ENCODE measurements around the gene FNIP1. TPM values are rescaled to one million over a fixed set of nuclear protein-coding genes. Genes with fewer than 3 reads are reported as not detected.

Gene FNIP1
- total and polyA plus RNA-seq, 2 donors from 2014 or later = 2.9 to 31.1 TPM

DNA sequence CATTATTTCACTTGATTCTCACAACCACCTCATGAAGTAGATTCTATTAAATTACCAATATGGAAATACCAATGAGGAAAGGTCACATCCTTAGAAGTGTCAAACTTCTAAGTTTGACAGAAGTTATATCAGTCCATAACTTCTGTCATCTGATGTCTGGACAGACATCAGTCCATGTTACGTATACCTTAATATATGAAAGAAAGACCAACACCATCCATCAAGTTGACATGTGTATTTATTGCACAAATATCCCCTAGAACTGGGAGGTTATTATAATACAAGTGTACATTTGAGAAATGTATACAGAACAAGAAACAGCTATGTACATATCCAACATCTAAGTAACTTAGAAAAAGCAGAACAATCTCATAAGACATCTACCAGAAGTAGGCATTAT lies 155.3 kb downstream of the FNIP1 start:
- no peak for FAIRE-seq
- DNase-seq = no peak
- Histone ChIP-seq H3K9me3 (ENCODE audit: control insufficient read depth in 2 of 3, insufficient read depth in 1 of 3, low read length in 3 of 3) (no peaks in the 10 kb centered on the region), H3K4me1 (ENCODE audit: control insufficient read depth in 2 of 3, insufficient read depth in 2 of 3, low read depth in 1 of 3, low read length in 3 of 3) (no peaks in the 10 kb centered on the region), H3K9ac (ENCODE audit: low read length in 3 of 3) (no peak overlapping the region), H3K36me3 (ENCODE audit: control insufficient read depth in 2 of 3, insufficient read depth in 3 of 3, low read length in 3 of 3) (peaks cover 0 to 9% (median 0%) of the 10 kb centered on the region in 3 donors), H3K4me3 (ENCODE audit: low read length in 3 of 3) (no peak overlapping the region), H3K27ac (ENCODE audit: low read depth in 2 of 2, low read length in 2 of 2) (no peak overlapping the region), H3K27me3 (ENCODE audit: control insufficient read depth, insufficient read depth, low read length) (no peaks in the 10 kb centered on the region)
- intact Hi-C loops (cut with DNase I) = no loop called here
- TF ChIP-seq, protein P1, sequence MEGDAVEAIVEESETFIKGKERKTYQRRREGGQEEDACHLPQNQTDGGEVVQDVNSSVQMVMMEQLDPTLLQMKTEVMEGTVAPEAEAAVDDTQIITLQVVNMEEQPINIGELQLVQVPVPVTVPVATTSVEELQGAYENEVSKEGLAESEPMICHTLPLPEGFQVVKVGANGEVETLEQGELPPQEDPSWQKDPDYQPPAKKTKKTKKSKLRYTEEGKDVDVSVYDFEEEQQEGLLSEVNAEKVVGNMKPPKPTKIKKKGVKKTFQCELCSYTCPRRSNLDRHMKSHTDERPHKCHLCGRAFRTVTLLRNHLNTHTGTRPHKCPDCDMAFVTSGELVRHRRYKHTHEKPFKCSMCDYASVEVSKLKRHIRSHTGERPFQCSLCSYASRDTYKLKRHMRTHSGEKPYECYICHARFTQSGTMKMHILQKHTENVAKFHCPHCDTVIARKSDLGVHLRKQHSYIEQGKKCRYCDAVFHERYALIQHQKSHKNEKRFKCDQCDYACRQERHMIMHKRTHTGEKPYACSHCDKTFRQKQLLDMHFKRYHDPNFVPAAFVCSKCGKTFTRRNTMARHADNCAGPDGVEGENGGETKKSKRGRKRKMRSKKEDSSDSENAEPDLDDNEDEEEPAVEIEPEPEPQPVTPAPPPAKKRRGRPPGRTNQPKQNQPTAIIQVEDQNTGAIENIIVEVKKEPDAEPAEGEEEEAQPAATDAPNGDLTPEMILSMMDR (IDR thresholded peaks at IDR 0.05; ENCODE audit: borderline replicate concordance, extremely low read depth, insufficient read depth) = no peak

DNA sequence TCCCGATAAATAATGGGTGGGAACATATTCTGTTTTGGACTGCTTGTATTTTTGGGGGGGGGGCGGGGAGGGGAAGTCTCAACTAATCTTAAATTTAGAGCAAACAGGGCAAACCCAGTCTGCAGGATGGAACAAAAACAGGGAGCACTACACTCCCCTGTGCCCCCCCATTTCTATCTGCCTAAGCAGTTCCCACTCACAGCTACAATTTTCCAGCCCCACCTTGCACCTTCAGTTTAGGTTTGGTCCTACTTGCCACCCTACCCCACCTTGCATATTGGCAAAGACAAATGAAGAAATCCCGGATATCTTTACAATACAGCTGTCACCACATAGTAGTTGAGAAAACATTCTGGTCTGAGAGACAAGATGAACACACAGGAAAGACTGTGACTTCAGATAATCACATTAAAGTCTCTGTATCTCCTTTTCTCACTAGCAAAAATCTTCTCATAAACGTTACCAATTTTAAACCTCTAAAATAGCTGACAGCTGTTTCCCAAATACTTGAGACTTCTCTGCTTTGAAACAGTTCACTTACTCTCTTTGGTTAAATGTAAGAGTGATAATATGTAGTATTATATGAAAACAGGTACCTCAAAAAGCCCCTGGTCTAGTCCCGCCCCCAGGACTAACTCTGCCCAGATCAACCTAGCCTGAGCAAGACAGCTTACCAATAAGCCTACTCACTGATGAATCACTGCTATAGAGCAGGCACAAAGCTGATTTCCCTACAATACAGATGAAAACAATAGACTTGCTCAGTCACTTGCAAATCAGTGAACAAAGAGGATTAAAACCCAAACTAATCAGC lies 156.6 kb downstream of the FNIP1 start:
- DNase-seq (no peak), FAIRE-seq (no peak)
- H3K9me3 ChIP-seq (ENCODE audit: control insufficient read depth in 2 of 3, insufficient read depth in 1 of 3, low read length in 3 of 3) = no peaks in the 10 kb centered on the region
- H3K9ac ChIP-seq (ENCODE audit: low read length in 3 of 3) = no peak overlapping the region
- peaks cover 0 to 8% (median 0%) of the 10 kb centered on the region in 3 donors for H3K36me3 ChIP-seq (ENCODE audit: control insufficient read depth in 2 of 3, insufficient read depth in 3 of 3, low read length in 3 of 3)
- H3K4me3 ChIP-seq (ENCODE audit: low read length in 3 of 3) = no peak overlapping the region
- TF ChIP-seq, protein P1 (IDR thresholded peaks at IDR 0.05; ENCODE audit: borderline replicate concordance, extremely low read depth, insufficient read depth) = no peak
- intact Hi-C loops (cut with DNase I) = no loop called here
- H3K27ac ChIP-seq (ENCODE audit: low read depth in 2 of 2, low read length in 2 of 2) = no peak overlapping the region
- no peaks in the 10 kb centered on the region for H3K27me3 ChIP-seq (ENCODE audit: control insufficient read depth, insufficient read depth, low read length)
- peaks cover 0 to 6% (median 0%) of the 10 kb centered on the region in 3 donors for H3K4me1 ChIP-seq (ENCODE audit: control insufficient read depth in 2 of 3, insufficient read depth in 2 of 3, low read depth in 1 of 3, low read length in 3 of 3)

DNA sequence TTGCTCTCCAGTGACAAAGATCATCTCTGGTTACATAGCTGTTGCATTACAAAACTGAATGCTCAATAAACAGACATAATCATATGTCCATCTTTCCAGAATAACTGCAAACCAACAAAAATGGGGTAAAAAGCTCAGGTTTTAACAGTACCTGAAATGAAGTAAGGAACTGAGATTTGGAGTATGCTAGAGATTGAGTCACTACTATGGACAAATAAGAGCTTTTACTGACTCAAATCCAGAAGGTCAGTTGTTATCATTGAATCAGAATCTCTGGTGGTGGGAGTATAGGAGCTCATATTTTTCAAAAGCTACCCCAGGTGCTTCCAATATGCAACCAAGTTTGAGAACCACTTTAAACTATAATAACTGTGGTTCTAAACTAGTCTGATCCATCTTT lies 157.7 kb downstream of the FNIP1 start:
- TF ChIP-seq, protein P1 (IDR thresholded peaks at IDR 0.05; ENCODE audit: borderline replicate concordance, extremely low read depth, insufficient read depth) = no peak
- intact Hi-C loops (cut with DNase I) = no loop called here

More for the DNA sequence above, 157.7 kb downstream of the FNIP1 start:
- Histone ChIP-seq H3K27me3 (ENCODE audit: control insufficient read depth, insufficient read depth, low read length) (no peaks in the 10 kb centered on the region), H3K9ac (ENCODE audit: low read length in 3 of 3) (no peak overlapping the region), H3K27ac (ENCODE audit: low read depth in 2 of 2, low read length in 2 of 2) (no peak overlapping the region), H3K4me3 (ENCODE audit: low read length in 3 of 3) (no peak overlapping the region), H3K9me3 (ENCODE audit: control insufficient read depth in 2 of 3, insufficient read depth in 1 of 3, low read length in 3 of 3) (no peaks in the 10 kb centered on the region), H3K36me3 (ENCODE audit: control insufficient read depth in 2 of 3, insufficient read depth in 3 of 3, low read length in 3 of 3) (no peaks in the 10 kb centered on the region), H3K4me1 (ENCODE audit: control insufficient read depth in 2 of 3, insufficient read depth in 2 of 3, low read depth in 1 of 3, low read length in 3 of 3) (peaks cover 0 to 6% (median 0%) of the 10 kb centered on the region in 3 donors)
- DNase-seq (no peak), FAIRE-seq (no peak)
